ENCODE measurements around the gene ANAPC13.

ANAPC13 gene

DNA sequence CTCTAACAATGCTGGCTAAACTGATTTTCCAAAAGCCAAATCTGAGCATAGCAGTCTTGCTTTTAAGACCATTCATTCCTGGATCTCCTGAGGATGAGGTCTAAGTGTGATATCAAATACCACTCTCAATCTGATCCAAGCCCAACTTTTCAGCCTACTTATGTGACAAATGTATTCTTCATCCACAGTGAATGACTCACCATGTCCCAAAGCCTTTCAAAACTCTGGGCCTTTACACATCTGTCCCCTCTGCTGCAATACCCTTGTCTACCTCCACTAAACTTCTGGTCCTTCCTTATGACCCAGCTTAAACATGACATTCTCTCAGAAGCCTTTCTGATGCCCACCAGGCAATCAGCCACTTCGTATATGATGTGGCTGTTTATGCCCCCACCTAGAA lies 4.6 kb downstream of the ANAPC13 start:
- no peak for DNase-seq

- DNase-seq, result no peak
Observed at GRCh38 chr3:134480546-134480945, 5.2 kb downstream of the ANAPC13 start.

GRCh38 chr3:134477938-134478337 lies 7.8 kb downstream of the ANAPC13 start:
- DNase-seq, result no peak

GRCh38 chr3:134477002-134477401 lies 8.8 kb downstream of the ANAPC13 start:
- DNase-seq, result no peak

- DNase-seq, result no peak
Observed at GRCh38 chr3:134476306-134476705, 9.5 kb downstream of the ANAPC13 start.

GRCh38 chr3:134474956-134475355 lies 10.8 kb downstream of the ANAPC13 start:
- no peak for DNase-seq

- peak; percentile 85 for DNase-seq
Observed at GRCh38 chr3:134473868-134474546, 11.8 kb downstream of the ANAPC13 start.

- no peak for DNase-seq
Observed at GRCh38 chr3:134472831-134473230, 13.0 kb downstream of the ANAPC13 start.

- DNase-seq, result no peak
Observed at GRCh38 chr3:134471521-134472193, 14.1 kb downstream of the ANAPC13 start.

DNA sequence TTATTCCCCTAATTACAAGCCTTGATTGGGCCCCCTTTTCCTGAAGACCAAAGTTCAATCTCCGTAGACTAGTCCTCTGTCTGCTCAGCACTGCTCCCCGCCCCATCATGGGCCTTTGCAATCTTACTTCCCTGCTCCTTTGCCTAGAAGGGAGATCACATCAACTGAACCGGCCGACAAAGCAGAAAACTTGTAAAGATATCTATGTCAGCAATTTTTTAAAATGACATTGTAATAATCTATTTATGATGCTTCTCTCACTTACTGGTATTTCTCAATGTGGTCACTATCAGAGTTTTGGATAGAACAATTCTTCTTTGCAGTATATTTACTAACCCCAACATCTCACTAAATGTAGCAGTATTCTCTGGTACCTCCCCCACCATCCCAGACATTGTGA lies 17.3 kb downstream of the ANAPC13 start:
- no peak for DNase-seq

GRCh38 chr3:134466331-134466730 lies 19.5 kb downstream of the ANAPC13 start:
- DNase-seq, result no peak

DNA sequence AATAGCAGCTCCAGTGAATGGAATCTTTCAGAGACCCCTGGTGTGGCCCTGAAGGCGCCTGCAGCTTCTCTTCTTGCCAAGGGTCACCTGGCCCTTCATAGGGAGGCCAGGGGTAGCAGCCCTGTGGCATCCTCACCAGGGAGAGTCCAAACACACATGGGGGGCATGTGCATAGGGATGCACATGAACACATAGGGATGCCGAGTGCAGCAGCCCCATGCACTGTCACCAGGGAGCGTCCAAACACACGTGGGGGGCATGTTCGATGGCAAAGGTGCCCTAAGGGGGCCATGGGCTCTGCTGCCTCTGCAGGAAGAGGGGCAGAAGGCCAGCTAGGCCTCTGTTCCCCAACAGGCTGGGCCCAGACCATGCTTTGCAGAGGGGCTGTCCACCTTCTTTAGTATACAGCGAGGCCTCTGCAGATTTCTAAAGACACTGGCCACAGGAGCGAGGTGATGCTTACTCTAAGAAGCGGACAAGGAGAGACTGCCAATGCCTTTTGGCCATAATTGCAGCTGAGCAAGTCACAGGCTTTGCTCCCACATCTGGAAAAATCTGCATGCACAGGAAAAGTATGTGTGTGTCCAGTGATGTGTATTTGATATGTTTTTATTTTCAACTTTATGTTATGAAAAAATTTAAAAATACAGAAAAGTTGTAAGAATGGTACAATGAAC lies 21.0 kb downstream of the ANAPC13 start:
- DNase-seq, result no peak

DNA sequence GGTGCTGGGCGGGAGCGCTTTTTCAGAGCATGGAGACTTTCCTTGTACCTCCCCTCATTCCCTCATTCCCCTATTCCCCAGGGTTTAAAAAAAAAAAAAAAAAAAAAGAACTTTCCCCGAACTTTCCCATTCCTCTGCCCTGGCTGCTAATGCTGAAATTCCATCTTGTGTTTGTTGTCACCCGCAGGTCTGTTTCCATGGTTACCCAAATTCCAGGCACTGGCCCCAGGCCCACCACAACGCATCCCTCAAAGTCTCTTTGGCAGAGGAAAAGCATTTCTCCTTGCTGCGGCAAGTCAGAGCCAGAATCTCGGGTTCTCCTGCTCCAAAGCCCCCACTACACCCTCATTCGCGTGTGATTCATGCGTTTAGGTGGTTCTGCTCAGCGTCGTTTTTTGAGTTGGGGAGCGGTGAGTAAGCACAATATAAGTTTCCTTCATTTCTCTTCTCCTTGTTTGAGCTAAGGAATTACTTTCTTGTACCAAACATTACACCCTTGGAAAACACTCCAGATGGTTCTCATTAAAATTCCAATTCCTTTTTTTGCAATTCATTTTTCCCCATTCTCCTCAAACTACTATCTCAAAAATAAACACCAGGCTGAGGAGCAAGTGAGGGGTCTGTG lies 21.6 kb downstream of the ANAPC13 start:
- DNase-seq, result no peak

DNA sequence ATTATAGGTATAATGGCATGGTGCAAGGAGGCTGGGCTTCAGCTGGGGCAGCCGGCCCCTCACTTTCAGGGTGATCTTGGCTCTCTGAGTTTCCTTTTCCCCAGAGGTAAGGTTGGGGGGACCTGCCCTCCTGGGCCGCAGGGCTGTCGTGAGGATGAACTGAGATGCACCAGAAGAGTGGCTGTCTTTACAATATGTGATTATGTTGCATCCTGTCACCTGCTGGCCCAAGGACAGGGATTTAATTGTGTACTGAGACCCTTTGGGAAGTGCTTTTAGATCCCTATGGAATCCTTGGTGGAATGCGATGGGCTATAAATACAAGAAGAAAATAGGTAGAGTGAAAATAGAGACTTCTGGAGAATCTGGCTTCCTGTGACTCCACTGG lies 22.1 kb downstream of the ANAPC13 start:
- no peak for DNase-seq

- no peak for DNase-seq
Observed at GRCh38 chr3:134462331-134462941, 23.3 kb downstream of the ANAPC13 start.

GRCh38 chr3:134460965-134461364 lies 24.8 kb downstream of the ANAPC13 start:
- DNase-seq, result no peak

- DNase-seq, result no peak
Observed at GRCh38 chr3:134459562-134459961, 26.2 kb downstream of the ANAPC13 start.

GRCh38 chr3:134458406-134458945 lies 27.3 kb downstream of the ANAPC13 start:
- no peak for DNase-seq

GRCh38 chr3:134457376-134458074 lies 28.3 kb downstream of the ANAPC13 start:
- no peak for DNase-seq

- DNase-seq, result no peak
Observed at GRCh38 chr3:134453631-134454030, 32.2 kb downstream of the ANAPC13 start.

- DNase-seq, result no peak
Observed at GRCh38 chr3:134449951-134450350, 35.8 kb downstream of the ANAPC13 start.

DNA sequence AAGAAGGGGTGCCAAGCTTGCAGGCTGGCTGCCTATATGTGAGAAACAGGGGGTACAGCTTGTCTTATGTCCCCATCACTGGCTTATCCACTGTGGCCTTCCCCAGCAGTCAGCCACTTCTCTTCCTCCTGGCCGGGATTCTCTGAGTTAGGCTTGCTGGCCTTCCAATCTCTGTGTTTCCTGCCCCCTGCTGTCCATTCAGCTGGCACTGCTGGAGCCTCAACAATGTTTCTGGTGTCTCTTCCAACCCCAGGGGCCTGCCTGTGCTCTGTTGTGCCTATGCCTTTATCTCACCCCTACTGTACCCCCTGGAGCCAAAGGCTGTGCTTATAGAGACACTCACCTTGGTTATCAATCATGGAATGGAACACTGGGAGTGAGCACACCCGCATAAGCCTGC lies 36.5 kb downstream of the ANAPC13 start:
- DNase-seq, result peak; percentile 12

Measured in stimulated activated CD4-positive, alpha-beta T cell treated with anti-CD3 and anti-CD28 coated beads, Interleukin-15, amount 100 ng/mL, for 24 hours (primary cell).